Mucosa of descending colon (tissue), 3 donors: ENCODE measurements around the gene STX8. TPM values are rescaled to one million over a fixed set of nuclear protein-coding genes. Genes with fewer than 3 reads are reported as not detected.

Experiments used
- ATAC-seq: fragments of 200-7000 bp; cut with Tn5 transposase; one replicate; pipeline ENCODE4 v1.9.1; 2020; ENCODE audit warnings: mild to moderate bottlenecking, moderate library complexity
- DNase-seq, 3 donors: peaks; one replicate each; pipeline ENCODE4 v3.0.0-alpha.2; 2020
- H3K36me3 ChIP-seq: fragments of 200-600 bp; one replicate; pipeline ENCODE4 v1.8.0; 2021; ENCODE audit warnings: low read depth, mild to moderate bottlenecking
- H3K4me1 ChIP-seq: fragments of 200-600 bp; one replicate; pipeline ENCODE4 v1.8.0; 2021; ENCODE audit warnings: low read depth, mild to moderate bottlenecking
- H3K4me3 ChIP-seq: fragments of 200-600 bp; one replicate; pipeline ENCODE4 v1.8.0; 2021; ENCODE audit warnings: mild to moderate bottlenecking
- H3K9me3 ChIP-seq: fragments of 200-600 bp; one replicate; pipeline ENCODE4 v1.8.0; 2021; ENCODE audit warnings: mild to moderate bottlenecking
- intact Hi-C, 2 donors: fragments of 100-400 bp; cut with DNase I in 1 of 2; cut with micrococcal nuclease in 1 of 2; formaldehyde crosslinking; loops; one replicate each; pipeline versions ENCODE4 v1.11.0 to v1.11.1; 2022; cut with DNase I, micrococcal nuclease
- total RNA-seq, 3 donors: library from RNA; stranded (reverse); fragmentation: NEBNext Ultra II Directional in 2 of 3; extraction: Animal tissue kit (Norgen Biotek cat#: 25700) in 2 of 3; gene quantifications; one replicate each; pipeline versions ENCODE4 v1.2.1 to v1.2.4, GENCODE V29; 2021 to 2023
- TF ChIP-seq, protein P1 (sequence below): fragments of 200-600 bp; IDR thresholded peaks from one replicate; pipeline ENCODE4 v1.8.0; 2022; ENCODE audit warnings: antibody characterized with exemption, mild to moderate bottlenecking
- donor health status: DM: no; HTN: no; CAD: no; lungs with moderate emphysema.
- donor health status: DM: no; HTN: no; CAD: no.
- donor health status: DM: no; HTN: yes; CAD: no.

Gene STX8
- total RNA-seq, 3 donors from 2014 or later: 45.1 to 62.5 (median 54.4) TPM

GRCh38 chr17:9410737-9411136, 164.9 kb downstream of the STX8 start:
- no peak for ATAC-seq
- TF ChIP-seq, protein P1, sequence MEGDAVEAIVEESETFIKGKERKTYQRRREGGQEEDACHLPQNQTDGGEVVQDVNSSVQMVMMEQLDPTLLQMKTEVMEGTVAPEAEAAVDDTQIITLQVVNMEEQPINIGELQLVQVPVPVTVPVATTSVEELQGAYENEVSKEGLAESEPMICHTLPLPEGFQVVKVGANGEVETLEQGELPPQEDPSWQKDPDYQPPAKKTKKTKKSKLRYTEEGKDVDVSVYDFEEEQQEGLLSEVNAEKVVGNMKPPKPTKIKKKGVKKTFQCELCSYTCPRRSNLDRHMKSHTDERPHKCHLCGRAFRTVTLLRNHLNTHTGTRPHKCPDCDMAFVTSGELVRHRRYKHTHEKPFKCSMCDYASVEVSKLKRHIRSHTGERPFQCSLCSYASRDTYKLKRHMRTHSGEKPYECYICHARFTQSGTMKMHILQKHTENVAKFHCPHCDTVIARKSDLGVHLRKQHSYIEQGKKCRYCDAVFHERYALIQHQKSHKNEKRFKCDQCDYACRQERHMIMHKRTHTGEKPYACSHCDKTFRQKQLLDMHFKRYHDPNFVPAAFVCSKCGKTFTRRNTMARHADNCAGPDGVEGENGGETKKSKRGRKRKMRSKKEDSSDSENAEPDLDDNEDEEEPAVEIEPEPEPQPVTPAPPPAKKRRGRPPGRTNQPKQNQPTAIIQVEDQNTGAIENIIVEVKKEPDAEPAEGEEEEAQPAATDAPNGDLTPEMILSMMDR: no peak

GRCh38 chr17:9410301-9410700, 165.3 kb downstream of the STX8 start:
- TF ChIP-seq, protein P1: no peak
- intact Hi-C loops: no loop called here
- Histone ChIP-seq H3K4me1 (no peaks in the 10 kb centered on the region), H3K9me3 (no peaks in the 10 kb centered on the region), H3K4me3 (no peak overlapping the region), H3K36me3 (no peaks in the 10 kb centered on the region)
- ATAC-seq (no peak), DNase-seq (no peak)

More at GRCh38 chr17:9410737-9411136, 164.9 kb downstream of the STX8 start:
- H3K9me3 ChIP-seq: no peaks in the 10 kb centered on the region
- no peaks in the 10 kb centered on the region for H3K36me3 ChIP-seq
- no peak overlapping the region for H3K4me3 ChIP-seq
- no peak for DNase-seq
- intact Hi-C loops: no loop called here
- H3K4me1 ChIP-seq: no peaks in the 10 kb centered on the region

DNA sequence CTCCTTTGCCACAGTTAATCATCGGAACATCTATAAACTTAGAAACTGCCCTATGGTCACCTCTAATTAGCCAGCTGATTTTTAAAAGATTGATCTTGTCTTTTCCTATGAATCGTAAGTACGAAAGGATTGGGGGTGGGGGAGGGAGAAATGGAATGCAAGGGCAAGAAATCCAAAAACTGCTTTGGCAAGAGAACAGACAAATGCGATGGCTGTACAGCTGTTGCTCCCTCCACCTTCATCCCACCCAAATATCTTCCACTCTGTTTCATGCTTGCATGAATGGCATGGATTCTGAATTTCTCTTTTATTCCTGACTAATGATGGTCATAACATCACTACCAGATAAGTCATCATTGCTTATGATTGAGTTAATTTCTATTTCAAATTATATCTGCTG, 165.7 kb downstream of the STX8 start:
- DNase-seq: no peak
- H3K4me3 ChIP-seq: no peak overlapping the region
- no peaks in the 10 kb centered on the region for H3K4me1 ChIP-seq
- H3K36me3 ChIP-seq: no peaks in the 10 kb centered on the region
- H3K9me3 ChIP-seq: no peaks in the 10 kb centered on the region
- ATAC-seq: no peak
- TF ChIP-seq, protein P1: no peak
- intact Hi-C loops: no loop called here

DNA sequence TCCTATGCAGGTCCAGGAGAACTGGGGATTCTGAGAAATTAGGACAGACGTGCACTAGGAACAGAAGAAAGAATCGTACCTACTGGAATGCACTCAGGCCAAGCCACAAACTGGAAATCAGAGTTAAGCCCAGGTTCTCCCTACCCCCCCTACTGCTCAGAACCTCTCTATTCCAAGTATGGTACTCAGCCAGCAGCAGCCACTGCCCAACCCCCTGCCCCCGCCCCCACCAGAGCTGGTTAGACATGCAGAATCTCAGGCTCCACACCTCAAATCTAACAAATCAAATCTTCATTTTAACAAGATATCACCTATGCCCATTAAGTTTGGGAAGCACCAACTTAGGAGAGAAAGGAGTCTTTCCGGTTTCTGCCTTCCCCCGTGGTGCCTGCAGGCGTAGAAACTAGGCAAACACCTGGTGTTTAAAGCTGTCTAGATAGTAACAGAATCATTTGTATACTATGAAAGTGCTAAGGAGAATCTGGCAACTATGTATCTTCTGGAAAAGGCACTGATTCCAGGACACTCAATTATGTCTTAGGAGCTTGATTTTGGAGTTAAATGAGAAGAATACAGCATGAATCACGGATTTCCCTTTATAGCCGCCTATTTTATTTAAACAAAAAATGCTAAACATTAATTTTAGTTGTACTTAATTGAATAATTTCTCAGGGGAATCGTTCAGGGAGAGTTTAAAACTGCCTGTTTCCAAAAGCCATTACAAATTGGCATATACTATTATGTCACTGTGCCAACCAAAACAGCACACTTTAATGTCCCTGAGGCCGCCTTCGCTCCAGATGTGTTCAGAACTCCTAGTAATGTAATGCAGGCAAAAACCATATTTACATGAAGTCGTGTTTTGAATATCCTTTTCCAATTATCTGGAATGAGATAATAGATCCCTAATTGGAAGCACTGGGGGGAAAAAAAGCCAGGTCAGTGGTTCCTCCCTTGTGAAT, 166.5 kb downstream of the STX8 start:
- Histone ChIP-seq H3K4me3 (no peak overlapping the region), H3K36me3 (no peaks in the 10 kb centered on the region), H3K4me1 (no peaks in the 10 kb centered on the region), H3K9me3 (no peaks in the 10 kb centered on the region)
- DNase-seq: no peak
- intact Hi-C loops: no loop called here
- TF ChIP-seq, protein P1: no peak
- ATAC-seq: no peak

DNA sequence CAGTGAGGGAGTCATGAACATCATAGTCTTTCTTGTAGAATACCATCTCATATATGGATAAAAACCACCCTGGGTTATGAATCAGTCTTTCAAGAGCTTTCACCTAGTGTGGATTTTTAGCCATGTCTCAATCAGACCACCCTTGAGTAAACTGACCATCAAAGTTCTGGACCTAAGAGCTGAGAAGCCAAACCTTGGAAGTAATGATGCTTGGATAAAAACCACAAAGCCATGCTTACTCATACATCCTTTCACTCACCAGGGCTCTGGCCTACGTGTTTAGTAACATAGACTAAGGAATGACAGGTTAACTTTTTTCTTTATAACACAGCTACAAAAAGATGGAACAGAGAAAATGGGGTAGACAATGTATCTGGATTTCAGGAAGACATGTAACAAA, 167.2 kb downstream of the STX8 start:
- DNase-seq (no peak), ATAC-seq (no peak)
- H3K9me3 ChIP-seq: no peaks in the 10 kb centered on the region
- no peaks in the 10 kb centered on the region for H3K36me3 ChIP-seq
- peaks cover 2% of the 10 kb centered on the region for H3K4me1 ChIP-seq
- H3K4me3 ChIP-seq: no peak overlapping the region
- intact Hi-C loops: no loop called here
- TF ChIP-seq, protein P1: no peak
